HepG2 (cell line): Measurements from ENCODE around the gene FOXN3. TPM values are rescaled to one million over a fixed set of nuclear protein-coding genes. Genes with fewer than 3 reads are reported as not detected.

ENCODE experiments used
- ATAC-seq: fragments of 200-7000 bp; cut with Tn5 transposase; 3 replicates; pipeline ENCODE4 v1.9.1; 2020; ENCODE audit warnings: mild to moderate bottlenecking, moderate library complexity
- BruUV-seq: library from RNA; stranded (reverse); fragments of 400-500 nt; replicated peaks from 2 replicates; lab custom pipeline; 2021; lab: Mats Ljungman, UMichigan
- CTCF ChIA-PET: fragments of 300-600 bp; formaldehyde crosslinking; extraction: SDS; loops from one replicate; lab custom pipeline; 2021; ENCODE audit warnings: low total read pairs, inconsistent platforms, low intra/inter-chr PET ratio; lab: Yijun Ruan, JAX
- POLR2A ChIA-PET: fragments of 350-600 bp; sonication (Branson Sonifier 250); formaldehyde crosslinking; loops from one replicate; lab custom pipeline; 2020; ENCODE audit warnings: antibody characterized with exemption, inconsistent platforms; lab: Yijun Ruan, JAX
- DNase-seq: peaks from one replicate; pipeline ENCODE4 v3.0.0-alpha.2; 2015; ENCODE audit warnings: low spot score
- FAIRE-seq: peaks from 3 replicates; lab custom pipeline; 2011; peaks lifted over from hg19 to GRCh38; lab: Jason Lieb, UNC
- H2AFZ ChIP-seq: one replicate; pipeline ENCODE4 v1.6.1; 2011; ENCODE audit warnings: low read length, inconsistent platforms
- H3K27ac ChIP-seq: fragments of 300-600 bp; 3 replicates; pipeline ENCODE4 v1.8.0; 2011; ENCODE audit warnings: mixed run types, mild to moderate bottlenecking, mixed read lengths, low read length, inconsistent platforms; ENCODE audit not compliant: insufficient read depth; ENCODE audit errors: extremely low read length
- H3K27me3 ChIP-seq, 2 experiments: fragments of 200-600 bp in 1 of 2; 2 replicates in 1 of 2; 3 replicates in 1 of 2; pipeline versions ENCODE4 v1.6.0 to v1.8.0; 2011; ENCODE audit warnings: low read length in 2 of 2, mild to moderate bottlenecking in 2 of 2, moderate library complexity in 2 of 2, inconsistent platforms in 1 of 2; ENCODE audit not compliant: insufficient read depth in 2 of 2, control insufficient read depth in 1 of 2
- H3K36me3 ChIP-seq, 2 experiments: fragments of 200-600 bp in 1 of 2; replicated peaks in 1 of 2; 2 replicates in 1 of 2; 3 replicates in 1 of 2; pipeline versions ENCODE4 v1.5.1 to v1.8.0; 2011; ENCODE audit warnings: low read length in 2 of 2, inconsistent platforms in 1 of 2; ENCODE audit not compliant: insufficient read depth in 2 of 2, control insufficient read depth in 1 of 2
- H3K4me1 ChIP-seq: 2 replicates; pipeline ENCODE4 v1.5.1; 2012; ENCODE audit warnings: low read length, inconsistent platforms; ENCODE audit not compliant: insufficient read depth
- H3K4me2 ChIP-seq: 2 replicates; pipeline ENCODE4 v1.6.0; 2011; ENCODE audit warnings: low read depth, low read length, inconsistent platforms
- H3K4me3 ChIP-seq, 3 experiments: fragments of 200-600 bp in 1 of 3; sonication (generic), shearing (Covaris generic) in 1 of 3; replicated peaks in 1 of 3; 2 replicates each; pipeline ENCODE4 v1.5.1; 2011 to 2016; ENCODE audit warnings: low read length in 3 of 3, inconsistent platforms in 2 of 3, low read depth in 2 of 3, mild to moderate bottlenecking in 2 of 3, control low read depth in 1 of 3, mixed read lengths in 1 of 3; ENCODE audit not compliant: insufficient read depth in 1 of 3
- H3K79me2 ChIP-seq: one replicate; pipeline ENCODE4 v1.6.1; 2011; ENCODE audit warnings: low read length, inconsistent platforms; ENCODE audit not compliant: insufficient read depth
- H3K9ac ChIP-seq: 2 replicates; pipeline ENCODE4 v1.6.0; 2011; ENCODE audit warnings: mild to moderate bottlenecking, low read depth, low read length, inconsistent platforms; ENCODE audit not compliant: insufficient read depth
- H3K9me3 ChIP-seq: 2 replicates; pipeline ENCODE4 v1.5.1; 2012; ENCODE audit warnings: mild to moderate bottlenecking, low read length
- H4K20me1 ChIP-seq: 2 replicates; pipeline ENCODE4 v1.6.0; 2011; ENCODE audit warnings: inconsistent platforms, mild to moderate bottlenecking, low read length, moderate library complexity; ENCODE audit not compliant: insufficient read depth
- AFF4 ChIP-seq: sonication (generic); formaldehyde crosslinking; IDR thresholded peaks from 2 replicates; pipeline ENCODE4 v1.4.0; 2020; ENCODE audit warnings: missing genetic modification reagents
- ASH2L ChIP-seq: fragments of 300-600, 200-600 bp; sonication (generic); IDR thresholded peaks from 2 replicates; pipeline ENCODE4 v1.7.0; 2017; ENCODE audit warnings: low read depth, mild to moderate bottlenecking, moderate library complexity, mixed read lengths, low read length; ENCODE audit not compliant: insufficient read length
- ATF7 ChIP-seq, 2 experiments: fragments of 450-650 bp in 1 of 2; sonication (generic) in 1 of 2; formaldehyde crosslinking in 1 of 2; IDR thresholded peaks; 2 replicates each; pipeline versions ENCODE4 v1.4.0 to v1.6.1; 2016 to 2020; ENCODE audit warnings: antibody characterized with exemption in 1 of 2, mild to moderate bottlenecking in 1 of 2, missing genetic modification reagents in 1 of 2
- CREB1 ChIP-seq, 2 experiments: fragments of 450-650 bp in 1 of 2; IDR thresholded peaks; 2 replicates each; pipeline ENCODE4 v1.6.1; 2016 to 2017; ENCODE audit warnings: control low read depth in 1 of 2, mild to moderate bottlenecking in 1 of 2, missing compliant biosample characterization in 1 of 2, missing genetic modification characterization in 1 of 2
- FOXA3 ChIP-seq: IDR thresholded peaks from 2 replicates; pipeline ENCODE4 v1.6.1; 2016; ENCODE audit warnings: missing genetic modification reagents, missing compliant biosample characterization
- GATAD2A ChIP-seq: IDR thresholded peaks from 2 replicates; pipeline ENCODE4 v1.6.1; 2016
- HNF4A ChIP-seq: sonication (generic); formaldehyde crosslinking; IDR thresholded peaks from 2 replicates; pipeline ENCODE4 v1.4.0; 2020; ENCODE audit warnings: missing genetic modification reagents
- ISX ChIP-seq: sonication (generic); formaldehyde crosslinking; conservative IDR thresholded peaks from 2 replicates; pipeline ENCODE4 v1.5.0; 2020; ENCODE audit warnings: missing genetic modification reagents
- NFIC ChIP-seq: IDR thresholded peaks from 2 replicates; pipeline ENCODE4 v1.6.1; 2012; ENCODE audit warnings: mild to moderate bottlenecking, low read length, inconsistent platforms
- RBM22 ChIP-seq: fragments of 200-400 bp; formaldehyde crosslinking; optimal IDR thresholded peaks from 2 replicates; pipeline ENCODE3; 2017; ENCODE audit warnings: mild to moderate bottlenecking, low read length, moderate library complexity
- SMARCC2 ChIP-seq: fragments of 450-650 bp; IDR thresholded peaks from 2 replicates; pipeline ENCODE4 v1.6.1; 2017; ENCODE audit warnings: antibody characterized with exemption, mild to moderate bottlenecking
- ZMYM4 ChIP-seq: sonication (generic); formaldehyde crosslinking; IDR thresholded peaks from 2 replicates; pipeline ENCODE4 v1.8.1; 2023; ENCODE audit warnings: mild to moderate bottlenecking, missing genetic modification reagents
- ZNF770 ChIP-seq: sonication (generic); formaldehyde crosslinking; IDR thresholded peaks from 2 replicates; pipeline ENCODE4 v1.5.0; 2020; ENCODE audit warnings: mild to moderate bottlenecking, missing genetic modification reagents
- ZSCAN30 ChIP-seq: sonication (generic); formaldehyde crosslinking; IDR thresholded peaks from 2 replicates; pipeline ENCODE4 v1.5.0; 2020; ENCODE audit warnings: mild to moderate bottlenecking, missing genetic modification reagents
- WGBS: methylation state at CpG from one replicate; pipeline ENCODE4 v1.1.6; 2017; ENCODE audit warnings: low lambda C conversion rate; 5-methylcytosine and 5-hydroxymethylcytosine counted together
- in situ Hi-C: cut with HindIII; loops from 2 replicates; pipeline ENCODE4 v1.10.0; 2017; ENCODE audit warnings: low pct_unique_long_range_greater_than_20kb; ENCODE audit not compliant: extremely low pct_ligation_motif_present
- intact Hi-C: fragments of 100-400 bp; cut with micrococcal nuclease; formaldehyde crosslinking; loops from one replicate; pipeline ENCODE4 v1.10.0; 2022; ENCODE audit not compliant: unreplicated experiment
- polyA plus RNA-seq, 8 experiments: library from polyadenylated mRNA; depleted of rRNA in 3 of 8; stranded (reverse) in 7 of 8; unstranded in 1 of 8; fragments of >200 nt; fragmentation: Illumina TruSeq in 4 of 8; extraction: Trizol in 4 of 8; gene quantifications; 2 replicates each; pipeline versions ENCODE4 v1.2.1 to v1.2.3, GENCODE V29; 2011 to 2016; ENCODE audit warnings: low read depth in 4 of 8, missing spikeins in 1 of 8, mixed read lengths in 1 of 8; ENCODE audit not compliant: insufficient read depth in 1 of 8
- total RNA-seq, 5 experiments: library from RNA; depleted of rRNA; stranded (reverse); fragments of >200 nt; fragmentation: Illumina TruSeq; extraction: Trizol; gene quantifications; 2 replicates each; pipeline ENCODE4 v1.2.3, GENCODE V29; 2016; ENCODE audit warnings: low read depth in 1 of 5

Gene FOXN3
- total and polyA plus RNA-seq, 2 of the 13 experiments (the other 11 are each of a cell fraction or from before 2014, with no cell fraction given) = 32.4 to 70.2 TPM

- Histone ChIP-seq H3K79me2 (peaks cover 55% of the 10 kb centered on the region), H2AFZ (no peak overlapping the region), H3K27me3 (no peaks in the 10 kb centered on the region), H3K4me2 (no peak overlapping the region), H3K9ac (no peak overlapping the region), H3K9me3 (no peaks in the 10 kb centered on the region), H4K20me1 (peaks cover 18% of the 10 kb centered on the region), H3K27ac (no peak overlapping the region), H3K4me3 (no peak overlapping the region), H3K4me1 (peaks cover 20% of the 10 kb centered on the region), H3K36me3 (peaks cover 23 to 45% of the 10 kb centered on the region in 2 experiments)
- WGBS = 98% methylated on average over 2 of the region's 2 CpGs
- ChIA-PET POLR2A (interaction anchor here (1.5 kb wide), 1 partner anchor 37 kb away, joined by 6 read pairs; no protein-coding TSS in a partner anchor), CTCF (no interaction called here)
- in situ Hi-C loops (no loop called here), intact Hi-C loops (no loop called here)
- ATAC-seq (no peak), DNase-seq (no peak), FAIRE-seq (no peak)
- BruUV-seq = no TSS peak
- peak; percentile 38; the same call in 1 of the 2 replicates for TF ChIP-seq CREB1 (IDR thresholded peaks at IDR 0.05)
- no peak for TF ChIP-seq CREB1 (CRISPR knock-in tag; IDR thresholded peaks at IDR 0.05)
- TF ChIP-seq ATF7 (IDR thresholded peaks at IDR 0.05) = peak; percentile 62
- TF ChIP-seq ATF7 (CRISPR knock-in tag; IDR thresholded peaks at IDR 0.05) = no peak
- no peak for TF ChIP-seq SMARCC2
Observed at GRCh38 chr14:89314274-89314673, 102.8 kb downstream of the FOXN3 start.

- in situ Hi-C loops = no loop called here
- Histone ChIP-seq H3K9ac (no peak overlapping the region), H3K4me3 (no peak overlapping the region), H3K27ac (no peak overlapping the region), H2AFZ (no peak overlapping the region), H3K4me1 (peaks cover 20% of the 10 kb centered on the region), H3K79me2 (peaks cover 52% of the 10 kb centered on the region), H3K4me2 (no peak overlapping the region), H4K20me1 (peaks cover 14% of the 10 kb centered on the region; the same call in 1 of the 2 replicates), H3K36me3 (peaks cover 22 to 45% of the 10 kb centered on the region in 2 experiments), H3K27me3 (no peaks in the 10 kb centered on the region), H3K9me3 (no peaks in the 10 kb centered on the region)
- ATAC-seq = no peak
- intact Hi-C loops = no loop called here
- no peak for FAIRE-seq
- 98% methylated on average over 5 of the region's 5 CpGs for whole genome bisulfite sequencing
- POLR2A ChIA-PET = interaction anchor here (0.7 kb wide), 1 partner anchor 56 kb away, joined by 3 read pairs; no protein-coding TSS in a partner anchor
- DNase-seq = no peak
- BruUV-seq = no TSS peak
- CTCF ChIA-PET = no interaction called here
- TF ChIP-seq HNF4A (CRISPR knock-in tag) (peak; percentile 32), ZMYM4 (no peak), ZNF770 (CRISPR knock-in tag) (no peak), FOXA3 (CRISPR knock-in tag) (peak; percentile 23; the same call in 1 of the 2 replicates), ASH2L (no peak), AFF4 (no peak), RBM22 (no peak), NFIC (no peak), GATAD2A (CRISPR knock-in tag) (no peak), ZSCAN30 (CRISPR knock-in tag) (no peak), ISX (CRISPR knock-in tag) (no peak)
Observed at GRCh38 chr14:89312932-89313331, 104.1 kb downstream of the FOXN3 start.
